Measurements from ENCODE around the gene PARP15. TPM values are rescaled to one million over a fixed set of nuclear protein-coding genes. Genes with fewer than 3 reads are reported as not detected.
A peak's percentile ranks its signal among the peaks of the same experiment; 100 is the strongest.

PARP15 gene
- total RNA-seq, 1 donor from 2014 or later: 213 TPM

DNA sequence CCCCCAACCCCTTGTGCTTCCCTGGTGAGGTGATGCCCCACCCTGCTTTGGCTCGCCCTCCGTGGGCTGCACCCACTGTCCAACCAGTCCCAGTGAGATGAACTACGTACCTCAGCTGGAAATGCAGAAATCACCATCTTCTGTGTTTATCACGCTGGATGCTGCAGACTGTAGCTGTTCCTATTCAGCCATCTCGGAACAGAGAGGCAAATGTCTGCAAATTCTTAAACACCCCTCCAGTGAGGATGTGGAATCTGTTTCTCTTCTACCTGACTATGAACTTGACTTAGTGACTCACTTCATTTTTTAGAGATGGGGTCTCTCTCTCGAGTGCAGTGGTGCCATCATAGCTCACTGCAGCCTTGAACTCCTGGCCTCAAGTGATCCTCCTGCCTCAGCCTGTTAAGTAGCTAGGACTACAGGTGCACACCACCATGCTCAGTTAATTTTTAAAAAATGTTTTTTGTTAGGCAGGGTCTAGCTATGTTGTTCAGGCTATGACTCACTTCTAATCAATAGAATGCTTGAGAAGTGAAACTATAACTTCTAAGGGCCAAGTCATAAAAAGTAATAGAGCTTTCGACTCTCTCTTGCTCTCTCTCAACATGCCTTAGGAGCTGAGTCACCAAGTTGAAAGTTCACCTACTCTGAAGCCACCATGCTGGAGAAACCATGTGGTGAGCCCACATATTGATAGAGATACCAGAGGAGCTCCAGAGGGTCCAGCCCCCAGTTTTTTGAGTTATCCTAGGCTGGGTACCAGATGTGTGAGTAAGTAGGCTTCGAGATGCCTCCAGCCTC lies 91.7 kb downstream of the PARP15 start:
- CTCF ChIA-PET: no interaction called here
- intact Hi-C loops (cut with micrococcal nuclease): no loop called here
- TF ChIP-seq, protein P1, sequence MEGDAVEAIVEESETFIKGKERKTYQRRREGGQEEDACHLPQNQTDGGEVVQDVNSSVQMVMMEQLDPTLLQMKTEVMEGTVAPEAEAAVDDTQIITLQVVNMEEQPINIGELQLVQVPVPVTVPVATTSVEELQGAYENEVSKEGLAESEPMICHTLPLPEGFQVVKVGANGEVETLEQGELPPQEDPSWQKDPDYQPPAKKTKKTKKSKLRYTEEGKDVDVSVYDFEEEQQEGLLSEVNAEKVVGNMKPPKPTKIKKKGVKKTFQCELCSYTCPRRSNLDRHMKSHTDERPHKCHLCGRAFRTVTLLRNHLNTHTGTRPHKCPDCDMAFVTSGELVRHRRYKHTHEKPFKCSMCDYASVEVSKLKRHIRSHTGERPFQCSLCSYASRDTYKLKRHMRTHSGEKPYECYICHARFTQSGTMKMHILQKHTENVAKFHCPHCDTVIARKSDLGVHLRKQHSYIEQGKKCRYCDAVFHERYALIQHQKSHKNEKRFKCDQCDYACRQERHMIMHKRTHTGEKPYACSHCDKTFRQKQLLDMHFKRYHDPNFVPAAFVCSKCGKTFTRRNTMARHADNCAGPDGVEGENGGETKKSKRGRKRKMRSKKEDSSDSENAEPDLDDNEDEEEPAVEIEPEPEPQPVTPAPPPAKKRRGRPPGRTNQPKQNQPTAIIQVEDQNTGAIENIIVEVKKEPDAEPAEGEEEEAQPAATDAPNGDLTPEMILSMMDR (IDR thresholded peaks at IDR 0.05): no peak
- Mint-ChIP-seq H3K27me3 (no peaks in the 10 kb centered on the region), H3K4me3 (no peak overlapping the region), H3K9me3 (peaks cover 5% of the 10 kb centered on the region), H3K27ac (peak overlapping the region; percentile 30), H3K36me3 (ENCODE audit: low read depth) (no peaks in the 10 kb centered on the region), H3K4me1 (peaks cover 2% of the 10 kb centered on the region)
- POLR2A ChIA-PET: no interaction called here
- peak; percentile 28 for ATAC-seq (ENCODE audit: low read depth)
- DNase-seq: no peak

DNA sequence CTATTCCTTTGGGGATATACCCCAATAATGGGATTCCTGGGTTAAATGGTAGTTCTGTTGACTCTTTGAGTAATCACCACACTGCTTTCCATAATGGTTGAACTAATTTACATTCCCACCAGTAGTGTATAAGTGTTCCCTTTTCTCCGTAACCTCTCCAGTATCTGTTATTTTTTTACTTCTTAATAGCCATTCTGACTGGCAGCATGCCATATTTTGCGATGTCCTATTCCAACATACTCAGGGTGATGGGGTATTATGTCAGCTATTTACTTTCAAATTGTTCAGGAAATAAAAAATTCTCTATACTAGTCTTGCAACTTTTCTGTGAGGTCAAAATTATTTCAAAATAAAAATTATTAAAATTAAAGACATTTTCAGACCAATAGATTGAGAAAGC lies 94.1 kb downstream of the PARP15 start:
- H3K27ac Mint-ChIP-seq: no peak overlapping the region
- DNase-seq (no peak), ATAC-seq (ENCODE audit: low read depth) (no peak)
- intact Hi-C loops (cut with micrococcal nuclease): no loop called here
- H3K4me1 Mint-ChIP-seq: peaks cover 10% of the 10 kb centered on the region
- H3K36me3 Mint-ChIP-seq (ENCODE audit: low read depth): peaks cover 2% of the 10 kb centered on the region
- H3K27me3 Mint-ChIP-seq: no peaks in the 10 kb centered on the region
- ChIA-PET CTCF (no interaction called here), POLR2A (no interaction called here)
- H3K9me3 Mint-ChIP-seq: peaks cover 13% of the 10 kb centered on the region
- no peak overlapping the region for H3K4me3 Mint-ChIP-seq
- TF ChIP-seq, protein P1 (IDR thresholded peaks at IDR 0.05): no peak

DNA sequence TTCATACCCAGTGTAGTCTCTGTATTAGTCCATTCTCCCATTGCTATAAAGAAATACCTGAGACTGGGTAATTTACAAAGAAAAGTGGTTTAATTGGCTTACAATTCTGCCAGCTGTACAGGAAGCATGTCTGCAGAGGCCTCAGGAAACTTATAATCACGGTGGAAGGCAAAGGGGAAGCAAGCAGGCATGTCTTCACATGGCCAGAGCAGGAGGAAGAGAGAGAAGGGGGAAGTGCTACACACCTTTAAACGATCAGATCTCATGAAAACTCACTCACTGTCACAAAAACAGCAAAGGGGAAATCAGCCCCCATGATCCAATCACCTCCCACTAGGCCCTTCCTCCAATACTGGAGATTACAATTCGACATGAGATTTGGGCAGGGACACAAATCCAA lies 96.9 kb downstream of the PARP15 start:
- ChIA-PET CTCF (no interaction called here), POLR2A (interaction anchor here (0.5 to 0.6 kb wide), 2 partner anchors 120 to 1127 kb away, joined by 3 to 7 read pairs; no protein-coding TSS in a partner anchor)
- Mint-ChIP-seq H3K27ac (peak overlapping the region; percentile 82), H3K36me3 (ENCODE audit: low read depth) (peaks cover 2% of the 10 kb centered on the region), H3K4me1 (peaks cover 23% of the 10 kb centered on the region), H3K9me3 (peaks cover 13% of the 10 kb centered on the region), H3K4me3 (no peak overlapping the region), H3K27me3 (no peaks in the 10 kb centered on the region)
- no peak for DNase-seq
- intact Hi-C loops (cut with micrococcal nuclease): no loop called here
- no peak for ATAC-seq (ENCODE audit: low read depth)
- TF ChIP-seq, protein P1 (IDR thresholded peaks at IDR 0.05): no peak

DNA sequence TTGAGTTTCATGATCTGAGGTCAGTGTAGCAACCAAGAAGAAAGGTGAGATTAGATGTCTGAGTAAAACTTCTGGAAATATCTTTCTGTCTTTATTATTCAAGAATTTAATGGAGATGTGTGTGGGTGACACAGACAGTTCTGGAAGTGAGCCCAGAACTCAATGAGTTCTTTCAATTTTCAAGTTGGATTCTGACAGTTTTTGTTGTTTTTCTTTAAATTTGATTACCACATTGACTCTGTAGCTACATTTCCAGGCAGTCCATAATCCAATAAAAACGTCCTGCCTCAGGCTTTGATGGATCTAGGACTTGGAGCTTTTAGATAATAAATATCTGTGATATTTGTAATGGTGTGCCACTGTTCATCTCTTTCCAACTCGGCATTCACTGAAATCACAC lies 99.3 kb downstream of the PARP15 start:
- intact Hi-C loops (cut with micrococcal nuclease): loop anchor here (5.0 kb wide), 2 partner anchors 219 to 1129 kb away; partner anchors contain the start of gene POLQ
- Mint-ChIP-seq H3K9me3 (peaks cover 13% of the 10 kb centered on the region), H3K4me1 (peaks cover 39% of the 10 kb centered on the region), H3K36me3 (ENCODE audit: low read depth) (peaks cover 16% of the 10 kb centered on the region), H3K27me3 (no peaks in the 10 kb centered on the region), H3K4me3 (no peak overlapping the region), H3K27ac (no peak overlapping the region)
- POLR2A ChIA-PET: interaction anchor here (0.5 to 0.9 kb wide), 2 partner anchors 37 to 111 kb away, joined by 3 to 6 read pairs; no protein-coding TSS in a partner anchor
- CTCF ChIA-PET: interaction anchor here (0.9 to 5.8 kb wide), 3 partner anchors 57 to 117 kb away, joined by 3 to 92 read pairs (median 36); no protein-coding TSS in a partner anchor
- TF ChIP-seq, protein P1 (IDR thresholded peaks at IDR 0.05): no peak
- ATAC-seq (ENCODE audit: low read depth) (no peak), DNase-seq (no peak)

DNA sequence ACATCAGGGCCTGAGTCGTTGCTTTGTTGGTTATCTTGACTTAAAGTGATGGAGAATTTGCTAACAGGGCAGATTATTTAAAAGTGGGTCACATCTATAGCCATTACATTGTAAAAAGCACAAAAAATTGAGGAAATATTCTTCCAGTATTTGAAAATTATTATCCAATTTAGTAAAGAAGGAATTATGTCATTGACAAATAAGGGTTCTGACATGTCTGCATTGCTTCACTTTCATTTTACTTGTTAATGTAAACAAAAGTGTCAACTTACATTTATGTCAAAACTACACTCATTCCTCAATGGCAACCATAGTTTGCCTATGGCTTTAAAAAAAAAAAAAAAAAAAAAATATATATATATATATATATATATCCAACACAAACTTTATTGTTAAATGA lies 99.8 kb downstream of the PARP15 start:
- intact Hi-C loops (cut with micrococcal nuclease): loop anchor here (5.0 kb wide), 2 partner anchors 220 to 1130 kb away; partner anchors contain the start of gene POLQ
- Mint-ChIP-seq H3K4me3 (no peak overlapping the region), H3K36me3 (ENCODE audit: low read depth) (peaks cover 18% of the 10 kb centered on the region), H3K27ac (no peak overlapping the region), H3K9me3 (peaks cover 13% of the 10 kb centered on the region), H3K27me3 (no peaks in the 10 kb centered on the region), H3K4me1 (peaks cover 44% of the 10 kb centered on the region)
- no peak for DNase-seq
- ChIA-PET POLR2A (interaction anchor here (0.7 to 7.7 kb wide), 3 partner anchors 11 to 100 kb away, joined by 4 to 126 read pairs (median 81); partner anchors contain the start of gene PARP15), CTCF (interaction anchor here (0.9 to 5.8 kb wide), 4 partner anchors 12 to 117 kb away, joined by 3 to 92 read pairs (median 20); no protein-coding TSS in a partner anchor)
- ATAC-seq (ENCODE audit: low read depth): no peak
- TF ChIP-seq, protein P1 (IDR thresholded peaks at IDR 0.05): no peak
